H9 (cell line): ENCODE measurements around the gene PLEK. TPM values are rescaled to one million over a fixed set of nuclear protein-coding genes. Genes with fewer than 3 reads are reported as not detected.

Source experiments
- total RNA-seq: library from RNA; stranded (reverse); gene quantifications from 2 replicates; pipeline ENCODE4 v1.2.1, GENCODE V29; 2021

Gene PLEK
- total RNA-seq, 1 experiment from 2014 or later: not detected

Other genes starting within 250 kb of the PLEK start
- gene PNO1, start 207.4 kb upstream of the PLEK start, total RNA-seq: 46.4 and 46.5 TPM in 2 replicates
- 71.8 and 74.2 TPM in 2 replicates for gene PPP3R1, start 112.8 kb upstream of the PLEK start, total RNA-seq
- 0.50 and 0.70 TPM in 2 replicates for gene CNRIP1, start 45.3 kb upstream of the PLEK start, total RNA-seq
- 1.3 and 1.4 TPM in 2 replicates for gene FBXO48, start 102.0 kb downstream of the PLEK start, total RNA-seq
- 3.6 and 3.7 TPM in 2 replicates for gene APLF, start 102.3 kb downstream of the PLEK start, total RNA-seq